HUES64 (cell line): ENCODE data around the gene RASSF4.

ENCODE experiments used
- H3K27ac ChIP-seq: 2 replicates; pipeline ENCODE4 v1.7.0; 2013; ENCODE audit warnings: low read depth, low read length, inconsistent platforms
- H3K27me3 ChIP-seq: 2 replicates; pipeline ENCODE4 v1.6.1; 2013; ENCODE audit warnings: mild to moderate bottlenecking, low read length; ENCODE audit not compliant: insufficient read depth
- H3K36me3 ChIP-seq: 2 replicates; pipeline ENCODE4 v1.6.1; 2013; ENCODE audit warnings: mild to moderate bottlenecking, low read length; ENCODE audit not compliant: insufficient read depth
- H3K4me1 ChIP-seq: 2 replicates; pipeline ENCODE4 v1.6.1; 2013; ENCODE audit warnings: mild to moderate bottlenecking, low read length, moderate library complexity; ENCODE audit not compliant: insufficient read depth
- H3K4me3 ChIP-seq: 2 replicates; pipeline ENCODE4 v1.5.1; 2013; ENCODE audit warnings: mild to moderate bottlenecking, low read length, moderate library complexity
- H3K9ac ChIP-seq: 2 replicates; pipeline ENCODE4 v1.6.1; 2013; ENCODE audit warnings: mild to moderate bottlenecking, low read depth, low read length
- H3K9me3 ChIP-seq: 2 replicates; pipeline ENCODE4 v1.6.1; 2013; ENCODE audit warnings: low read depth, low read length; ENCODE audit not compliant: insufficient read depth
- WGBS: fragments of 150-250, 120-280 bp; methylation state at CpG from one replicate; pipeline ENCODE4 v1.1.7; 2013; ENCODE audit warnings: missing lambda C conversion rate; 5-methylcytosine and 5-hydroxymethylcytosine counted together

RASSF4 gene

DNA sequence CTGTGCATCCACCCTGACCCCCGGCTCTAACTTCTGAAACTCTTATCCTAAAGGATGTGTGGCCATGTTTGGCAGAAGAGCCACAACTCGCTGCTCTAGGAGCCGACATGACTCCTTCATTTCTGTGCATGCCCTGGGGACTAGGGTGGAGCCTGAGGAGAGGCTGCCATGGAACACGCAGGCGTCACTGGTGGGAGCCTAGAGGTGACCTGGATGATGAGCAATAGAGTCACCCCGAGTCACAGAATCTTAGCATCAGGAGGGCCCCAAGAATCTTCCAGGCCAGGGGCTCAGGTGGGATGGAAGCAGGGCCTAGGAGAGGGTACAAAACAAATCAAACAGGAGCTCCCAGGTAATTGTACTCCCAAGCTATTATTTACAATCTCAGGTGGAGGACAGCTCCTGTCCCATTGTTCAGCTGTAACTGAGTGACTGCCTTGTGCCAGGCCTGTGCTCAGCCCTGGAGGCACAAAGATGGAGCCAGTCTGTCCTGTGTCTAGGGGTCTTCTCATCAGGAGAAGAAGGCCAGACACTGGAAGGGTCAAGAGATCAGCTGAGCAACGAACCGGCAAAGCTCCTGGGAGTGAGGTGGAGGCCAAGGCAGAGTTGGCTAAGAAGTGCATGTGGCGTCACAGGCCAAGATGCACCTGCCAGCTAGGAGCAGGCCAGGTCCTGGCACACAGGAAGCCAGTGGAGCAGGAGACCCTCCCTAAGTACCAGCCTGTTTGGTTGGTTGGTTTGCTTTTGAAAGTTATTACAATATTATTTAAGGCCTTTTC is 35.3 kb downstream of the RASSF4 start:
- no peak overlapping the region for H3K9ac ChIP-seq
- no peak overlapping the region for H3K27ac ChIP-seq
- H3K9me3 ChIP-seq: no peaks in the 10 kb centered on the region
- H3K36me3 ChIP-seq: no peaks in the 10 kb centered on the region
- WGBS: 89% methylated on average over 9 of the region's 9 CpGs
- no peak overlapping the region for H3K4me3 ChIP-seq
- peaks cover 35% of the 10 kb centered on the region for H3K4me1 ChIP-seq
- H3K27me3 ChIP-seq: no peaks in the 10 kb centered on the region

DNA sequence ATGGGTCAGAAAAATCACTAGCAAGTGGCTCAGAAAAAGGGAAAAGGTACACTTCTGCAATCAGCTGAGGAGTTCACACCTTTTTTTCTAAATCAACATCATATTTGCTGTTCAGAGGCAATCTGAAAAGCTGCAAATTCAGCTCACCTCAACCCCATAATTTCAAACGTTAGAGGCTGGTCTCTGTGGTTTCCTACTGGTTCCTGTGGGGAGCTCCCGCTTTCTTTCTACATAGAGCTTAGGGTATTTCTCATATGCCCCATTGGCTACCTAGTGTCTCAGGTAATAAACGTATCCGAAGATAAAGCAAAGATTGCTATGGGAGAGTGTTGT is 35.9 kb downstream of the RASSF4 start:
- no peak overlapping the region for H3K27ac ChIP-seq

DNA sequence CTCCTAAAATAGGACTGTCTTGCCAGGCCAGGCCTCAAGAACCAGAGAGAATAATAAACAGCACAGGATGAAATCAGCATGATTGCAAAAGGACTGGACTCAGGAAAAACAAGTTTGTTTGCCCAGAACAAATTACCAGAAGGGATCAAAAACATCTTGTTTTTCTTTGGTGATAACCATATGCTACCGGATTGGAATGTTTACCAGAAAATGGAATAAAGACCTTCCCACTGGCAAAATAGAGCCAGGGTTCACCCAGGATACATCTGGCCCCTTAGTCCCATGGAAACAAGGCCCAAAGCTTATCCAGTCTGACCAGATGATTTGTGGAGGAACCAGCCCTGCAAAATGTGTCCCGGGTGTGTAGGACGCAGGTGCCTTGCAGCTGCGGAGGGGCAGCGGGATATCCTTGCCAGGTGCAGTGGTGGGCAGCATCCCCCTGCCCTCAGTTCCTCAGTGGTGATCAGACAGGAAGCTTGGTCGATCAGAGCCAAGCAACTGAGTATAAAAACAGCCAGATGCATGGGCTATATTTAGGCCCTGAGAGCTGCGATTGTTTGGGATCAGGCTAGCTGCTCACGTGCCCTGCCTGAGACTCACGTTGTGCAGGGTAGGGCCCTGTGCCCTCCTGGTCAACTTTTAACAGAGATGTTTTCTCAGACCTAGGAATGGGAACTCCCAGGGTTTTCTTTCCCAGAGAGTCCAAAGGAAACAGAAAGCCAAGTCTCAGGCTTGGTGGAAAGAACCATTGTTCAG is 36.5 kb downstream of the RASSF4 start:
- Histone ChIP-seq H3K27ac (no peak overlapping the region), H3K27me3 (no peaks in the 10 kb centered on the region), H3K9me3 (no peaks in the 10 kb centered on the region), H3K36me3 (no peaks in the 10 kb centered on the region), H3K4me3 (no peak overlapping the region), H3K4me1 (peaks cover 32% of the 10 kb centered on the region), H3K9ac (no peak overlapping the region)
- 94% methylated on average over 9 of the region's 9 CpGs for WGBS

More for the DNA sequence above, 35.9 kb downstream of the RASSF4 start:
- Histone ChIP-seq H3K4me1 (peaks cover 37% of the 10 kb centered on the region), H3K4me3 (no peak overlapping the region), H3K9ac (no peak overlapping the region), H3K9me3 (no peaks in the 10 kb centered on the region), H3K27me3 (no peaks in the 10 kb centered on the region), H3K36me3 (no peaks in the 10 kb centered on the region)
- 88% methylated on average over 4 of the region's 4 CpGs for WGBS

DNA sequence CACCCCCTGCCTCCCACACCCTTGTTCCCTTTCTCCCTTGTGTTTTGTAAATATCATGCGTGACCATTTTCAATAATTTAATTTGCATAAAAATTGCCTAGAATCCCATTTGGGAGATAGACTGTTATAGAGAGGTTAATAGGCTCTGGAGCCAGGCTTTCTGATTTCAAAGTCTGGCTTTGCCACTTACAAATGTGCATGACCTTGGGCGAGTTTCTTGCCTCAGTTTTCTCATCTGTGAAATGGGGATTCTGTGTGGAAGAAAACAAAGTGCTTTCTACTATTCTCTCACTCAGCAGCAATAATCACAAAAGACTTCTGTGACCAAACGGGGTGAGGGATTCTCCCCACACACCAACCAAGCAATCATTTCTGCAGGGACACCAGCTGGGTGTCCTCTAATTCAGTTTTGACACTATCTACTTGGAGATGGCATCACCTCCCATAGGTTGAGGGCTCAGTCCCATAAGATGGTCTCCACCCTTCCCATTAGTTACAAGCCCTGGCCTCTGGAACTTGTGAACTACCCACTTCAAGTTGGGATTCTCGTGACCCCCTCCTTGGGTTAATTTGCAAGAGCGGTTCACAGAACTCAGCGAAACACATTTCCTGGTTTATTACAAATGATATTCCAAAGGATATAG is 37.6 kb downstream of the RASSF4 start:
- Histone ChIP-seq H3K27me3 (no peaks in the 10 kb centered on the region), H3K4me1 (peaks cover 32% of the 10 kb centered on the region), H3K9me3 (no peaks in the 10 kb centered on the region), H3K27ac (no peak overlapping the region), H3K9ac (no peak overlapping the region), H3K4me3 (no peak overlapping the region), H3K36me3 (no peaks in the 10 kb centered on the region)
- 94% methylated on average over 4 of the region's 6 CpGs for WGBS

DNA sequence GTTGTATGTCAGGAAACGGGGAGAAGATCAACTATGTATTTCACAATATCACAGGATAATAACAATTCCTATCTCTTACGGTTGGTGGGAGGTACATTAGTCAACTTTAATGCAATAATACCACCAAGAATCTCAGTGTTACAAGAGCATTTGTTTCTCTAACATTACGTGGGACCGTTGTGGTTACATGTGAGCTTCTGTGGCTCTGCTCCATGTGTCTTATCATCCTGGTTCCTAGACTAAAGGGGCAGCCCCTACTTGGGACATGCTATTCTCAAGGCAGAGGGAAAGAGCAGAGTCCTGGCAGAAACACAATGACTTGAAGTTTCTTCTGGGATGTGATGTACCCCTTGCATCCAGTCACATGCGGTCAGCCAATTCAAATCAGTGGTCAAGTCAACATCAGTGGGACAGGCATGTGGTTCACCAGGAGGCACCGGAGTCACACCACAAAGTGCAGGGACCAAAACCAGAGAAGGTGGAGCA is 38.6 kb downstream of the RASSF4 start:
- Histone ChIP-seq H3K9ac (no peak overlapping the region), H3K27ac (no peak overlapping the region), H3K9me3 (no peaks in the 10 kb centered on the region), H3K27me3 (no peaks in the 10 kb centered on the region), H3K36me3 (peaks cover 7% of the 10 kb centered on the region), H3K4me3 (no peak overlapping the region), H3K4me1 (peaks cover 34% of the 10 kb centered on the region)
- WGBS: 96% methylated on average over 6 of the region's 6 CpGs

DNA sequence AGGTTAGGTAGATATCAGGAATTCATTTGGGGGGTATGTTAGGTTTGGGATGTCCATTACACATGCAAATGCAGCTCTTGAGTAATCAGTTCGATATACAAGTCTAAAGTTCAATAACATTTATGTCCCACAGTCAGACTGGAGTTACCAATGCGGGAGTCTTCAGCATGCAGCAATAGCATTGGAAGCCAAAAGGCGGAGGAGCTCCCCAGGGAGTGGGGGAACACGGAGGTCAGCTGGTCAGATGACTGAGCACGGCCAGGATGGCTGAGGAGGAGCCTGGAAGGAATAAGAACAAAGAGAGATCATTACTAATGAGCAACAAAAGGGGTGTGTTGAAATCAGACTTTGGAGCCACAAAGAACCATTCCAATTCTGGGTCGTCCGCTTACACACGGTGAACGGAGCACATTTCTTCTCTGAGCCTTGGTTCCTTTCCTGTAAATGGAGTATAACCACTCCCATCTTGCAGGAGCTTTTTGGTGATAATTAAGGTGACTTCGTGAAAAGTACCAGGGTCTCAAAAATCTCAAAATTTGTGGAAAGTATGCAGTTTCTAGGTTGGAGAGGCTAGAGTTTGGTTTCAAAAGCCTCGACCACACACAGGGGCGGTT is 40.6 kb downstream of the RASSF4 start:
- H3K4me1 ChIP-seq: peaks cover 24% of the 10 kb centered on the region; the same call in 1 of the 2 replicates
- H3K9ac ChIP-seq: peak overlapping the region; percentile 93
- no peaks in the 10 kb centered on the region for H3K27me3 ChIP-seq
- peaks cover 27% of the 10 kb centered on the region for H3K36me3 ChIP-seq
- no peaks in the 10 kb centered on the region for H3K9me3 ChIP-seq
- no peak overlapping the region for H3K27ac ChIP-seq
- 60% methylated on average over 12 of the region's 12 CpGs for WGBS
- peak overlapping the region; percentile 97 for H3K4me3 ChIP-seq

DNA sequence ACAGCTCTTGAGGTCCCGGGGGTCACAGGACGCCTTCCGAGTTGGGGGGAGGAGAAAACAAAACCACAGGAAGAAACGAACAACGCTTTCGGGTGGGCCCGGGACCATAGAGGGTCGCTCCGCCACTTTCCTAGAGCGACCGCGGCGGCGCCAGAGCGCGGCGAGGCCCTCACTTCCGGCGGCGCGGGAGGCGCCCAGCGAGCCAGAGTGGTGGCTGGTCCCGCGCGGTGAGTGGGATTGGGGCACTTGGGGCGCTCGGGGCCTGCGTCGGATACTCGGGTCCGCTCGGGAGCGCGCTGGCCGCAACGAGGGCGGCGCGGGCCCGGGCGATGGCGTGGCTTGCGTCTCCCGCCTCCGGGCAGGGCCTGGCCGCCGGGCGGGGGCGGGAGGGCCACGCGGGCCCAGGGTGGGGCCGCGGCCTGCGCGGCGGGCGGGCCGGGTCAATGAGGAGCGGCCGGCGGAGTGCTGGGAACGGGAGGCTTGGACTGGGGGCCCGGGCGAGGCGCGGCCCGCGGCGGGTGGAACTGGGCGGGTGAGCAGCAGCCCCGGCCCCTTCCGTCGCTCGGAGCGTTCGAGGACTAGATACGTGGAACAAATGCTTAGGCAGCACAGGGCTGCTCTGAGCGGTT is 41.3 kb downstream of the RASSF4 start, which contains the start of gene ZNF22:
Gene ZNF22, plus strand, starts transcription at position 172 of the 629 bp plus-strand sequence. CDS start 2,446 bp downstream, outside the sequence.
- 1% methylated on average over 79 of the region's 79 CpGs for WGBS
- Histone ChIP-seq H3K4me3 (peak within 1 kb of the TSS; percentile 97), H3K9ac (peak within 1 kb of the TSS; percentile 93), H3K27ac (0 out of 2 replicates have a peak within 1 kb of the TSS, but pooled peaks have one; percentile 18), H3K27me3 (no peaks in the 10 kb centered on the region), H3K4me1 (peaks cover 24% of the 10 kb centered on the region; the same call in 1 of the 2 replicates), H3K36me3 (peaks cover 31% of the 10 kb centered on the region), H3K9me3 (no peaks in the 10 kb centered on the region)

DNA sequence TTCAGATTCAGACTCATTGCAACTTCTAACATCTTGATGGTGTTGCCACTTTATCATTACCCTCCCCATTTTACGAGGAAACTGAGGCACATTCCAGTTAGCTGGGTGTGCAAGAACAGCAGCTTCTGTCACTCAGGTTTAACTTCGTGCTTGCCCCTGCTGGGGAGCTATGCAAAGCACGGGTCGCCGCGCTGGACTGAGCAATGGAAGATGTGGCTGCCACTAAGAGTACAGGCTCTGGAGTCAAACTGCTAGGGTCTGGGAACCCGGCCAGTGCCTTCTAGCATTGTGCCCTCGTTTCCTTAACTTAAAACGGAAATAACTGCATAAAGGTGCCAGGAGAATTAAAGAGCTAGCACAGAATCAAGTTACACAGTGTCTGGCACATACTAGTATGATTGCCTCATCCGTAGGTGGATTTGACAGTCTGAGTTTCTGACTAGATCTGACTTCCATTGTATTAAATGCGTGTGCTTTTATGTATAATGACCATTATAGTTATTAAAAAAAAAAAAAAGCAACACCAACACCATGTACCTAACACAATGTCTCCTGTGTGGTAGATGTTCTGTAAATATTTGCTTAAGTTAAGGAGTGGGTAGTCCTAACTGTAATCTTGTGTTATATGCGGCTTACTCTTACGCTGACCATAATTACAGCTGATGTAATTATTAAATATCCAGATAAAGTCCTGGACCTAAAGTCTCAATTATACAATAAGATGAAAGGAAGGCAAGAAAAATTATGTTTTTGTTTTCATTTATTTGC is 42.0 kb downstream of the RASSF4 start:
- H3K36me3 ChIP-seq: peaks cover 31% of the 10 kb centered on the region
- H3K9ac ChIP-seq: peak overlapping the region; percentile 93
- WGBS: 21% methylated on average over 10 of the region's 13 CpGs
- no peaks in the 10 kb centered on the region for H3K27me3 ChIP-seq
- no peaks in the 10 kb centered on the region for H3K9me3 ChIP-seq
- peaks cover 24% of the 10 kb centered on the region; the same call in 1 of the 2 replicates for H3K4me1 ChIP-seq
- 0 out of 2 replicates have a peak overlapping the region, but pooled peaks have one; percentile 18 for H3K27ac ChIP-seq
- H3K4me3 ChIP-seq: peak overlapping the region; percentile 97

DNA sequence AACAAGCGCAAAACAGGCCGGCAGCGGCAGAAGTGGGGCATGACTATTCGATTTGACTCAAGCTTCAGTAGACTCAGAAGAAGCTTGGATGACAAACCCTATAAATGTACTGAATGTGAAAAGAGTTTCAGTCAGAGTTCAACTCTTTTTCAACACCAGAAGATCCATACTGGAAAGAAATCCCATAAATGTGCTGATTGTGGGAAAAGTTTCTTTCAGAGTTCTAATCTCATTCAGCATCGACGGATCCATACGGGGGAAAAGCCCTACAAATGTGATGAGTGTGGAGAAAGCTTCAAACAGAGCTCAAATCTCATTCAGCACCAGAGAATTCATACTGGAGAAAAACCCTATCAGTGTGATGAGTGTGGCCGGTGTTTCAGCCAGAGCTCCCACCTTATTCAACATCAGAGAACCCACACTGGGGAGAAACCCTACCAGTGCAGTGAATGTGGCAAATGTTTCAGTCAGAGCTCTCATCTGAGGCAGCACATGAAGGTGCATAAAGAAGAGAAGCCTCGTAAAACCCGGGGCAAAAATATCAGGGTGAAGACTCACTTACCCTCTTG is 43.9 kb downstream of the RASSF4 start:
- H3K4me1 ChIP-seq: peaks cover 24% of the 10 kb centered on the region; the same call in 1 of the 2 replicates
- no peak overlapping the region for H3K9ac ChIP-seq

More for the DNA sequence above, 43.9 kb downstream of the RASSF4 start:
- Histone ChIP-seq H3K27me3 (no peaks in the 10 kb centered on the region), H3K4me3 (no peak overlapping the region), H3K9me3 (no peaks in the 10 kb centered on the region), H3K36me3 (peaks cover 31% of the 10 kb centered on the region), H3K27ac (no peak overlapping the region)
- 97% methylated on average over 10 of the region's 10 CpGs for WGBS
